Measurements from ENCODE around the gene MUSK.

The MUSK gene

GRCh38 chr9:110731437-110732028 lies 62.9 kb downstream of the MUSK start:
- Histone ChIP-seq H3K27ac (ENCODE audit: low read length) (no peak overlapping the region), H4K20me1 (ENCODE audit: insufficient read depth, low read length) (no peaks in the 10 kb centered on the region), H3K79me2 (ENCODE audit: insufficient read depth, low read length) (no peaks in the 10 kb centered on the region), H3K36me3 (ENCODE audit: insufficient read depth, low read length) (no peaks in the 10 kb centered on the region), H3K4me2 (ENCODE audit: insufficient read depth, low read length) (no peak overlapping the region), H3K27me3 (ENCODE audit: insufficient read depth, low read length, poor library complexity) (no peaks in the 10 kb centered on the region), H3K4me1 (ENCODE audit: insufficient read depth, low read length) (no peaks in the 10 kb centered on the region), H3K4me3 (ENCODE audit: low read depth in 1 of 2, low read length in 2 of 2) (no peak overlapping the region), H3K9me3 (ENCODE audit: insufficient read depth, low read length, severe bottlenecking) (no peaks in the 10 kb centered on the region), H2AFZ (ENCODE audit: low read depth, low read length) (no peak overlapping the region), H3K9ac (ENCODE audit: low read depth, low read length) (no peak overlapping the region)
- ATAC-seq (ENCODE audit: insufficient read depth, low read depth) = no peak
- DNase-seq = no peak
- no peak for TF ChIP-seq EZH2 (IDR thresholded peaks at IDR 0.05; ENCODE audit: borderline replicate concordance, low read depth, low read length, severe bottlenecking)
- TF ChIP-seq CTCF (IDR thresholded peaks at IDR 0.05; ENCODE audit: borderline replicate concordance, extremely low read depth, low read length, poor library complexity, severe bottlenecking) = no peak

GRCh38 chr9:110738982-110739381 lies 70.4 kb downstream of the MUSK start:
- Histone ChIP-seq H3K27ac (ENCODE audit: low read length) (no peak overlapping the region), H3K27me3 (ENCODE audit: insufficient read depth, low read length, poor library complexity) (no peaks in the 10 kb centered on the region), H3K4me3 (ENCODE audit: low read depth in 1 of 2, low read length in 2 of 2) (no peak overlapping the region), H3K9ac (ENCODE audit: low read depth, low read length) (no peak overlapping the region), H3K36me3 (ENCODE audit: insufficient read depth, low read length) (no peaks in the 10 kb centered on the region), H3K79me2 (ENCODE audit: insufficient read depth, low read length) (no peaks in the 10 kb centered on the region), H2AFZ (ENCODE audit: low read depth, low read length) (no peak overlapping the region), H3K4me1 (ENCODE audit: insufficient read depth, low read length) (no peaks in the 10 kb centered on the region), H3K9me3 (ENCODE audit: insufficient read depth, low read length, severe bottlenecking) (no peaks in the 10 kb centered on the region), H3K4me2 (ENCODE audit: insufficient read depth, low read length) (no peak overlapping the region), H4K20me1 (ENCODE audit: insufficient read depth, low read length) (no peaks in the 10 kb centered on the region)
- DNase-seq (no peak), ATAC-seq (ENCODE audit: insufficient read depth, low read depth) (no peak)
- TF ChIP-seq CTCF (IDR thresholded peaks at IDR 0.05; ENCODE audit: borderline replicate concordance, extremely low read depth, low read length, poor library complexity, severe bottlenecking) = no peak
- no peak for TF ChIP-seq EZH2 (IDR thresholded peaks at IDR 0.05; ENCODE audit: borderline replicate concordance, low read depth, low read length, severe bottlenecking)

- H4K20me1 ChIP-seq (ENCODE audit: insufficient read depth, low read length) = no peaks in the 10 kb centered on the region
- H3K4me1 ChIP-seq (ENCODE audit: insufficient read depth, low read length) = no peaks in the 10 kb centered on the region
- no peaks in the 10 kb centered on the region for H3K36me3 ChIP-seq (ENCODE audit: insufficient read depth, low read length)
- no peak overlapping the region for H3K9ac ChIP-seq (ENCODE audit: low read depth, low read length)
- no peak overlapping the region for H3K27ac ChIP-seq (ENCODE audit: low read length)
- H3K9me3 ChIP-seq (ENCODE audit: insufficient read depth, low read length, severe bottlenecking) = no peaks in the 10 kb centered on the region
- no peak for DNase-seq
- no peak overlapping the region for H3K4me2 ChIP-seq (ENCODE audit: insufficient read depth, low read length)
- no peak overlapping the region for H2AFZ ChIP-seq (ENCODE audit: low read depth, low read length)
- no peak overlapping the region for H3K4me3 ChIP-seq (ENCODE audit: low read depth in 1 of 2, low read length in 2 of 2)
- no peak for ATAC-seq (ENCODE audit: insufficient read depth, low read depth)
- H3K79me2 ChIP-seq (ENCODE audit: insufficient read depth, low read length) = no peaks in the 10 kb centered on the region
- TF ChIP-seq EZH2 (IDR thresholded peaks at IDR 0.05; ENCODE audit: borderline replicate concordance, low read depth, low read length, severe bottlenecking) (no peak), CTCF (IDR thresholded peaks at IDR 0.05; ENCODE audit: borderline replicate concordance, extremely low read depth, low read length, poor library complexity, severe bottlenecking) (no peak)
- H3K27me3 ChIP-seq (ENCODE audit: insufficient read depth, low read length, poor library complexity) = no peaks in the 10 kb centered on the region
Observed at GRCh38 chr9:110742741-110743371, 74.3 kb downstream of the MUSK start.
